Measurements from ENCODE around the gene STX16.

Gene STX16

DNA sequence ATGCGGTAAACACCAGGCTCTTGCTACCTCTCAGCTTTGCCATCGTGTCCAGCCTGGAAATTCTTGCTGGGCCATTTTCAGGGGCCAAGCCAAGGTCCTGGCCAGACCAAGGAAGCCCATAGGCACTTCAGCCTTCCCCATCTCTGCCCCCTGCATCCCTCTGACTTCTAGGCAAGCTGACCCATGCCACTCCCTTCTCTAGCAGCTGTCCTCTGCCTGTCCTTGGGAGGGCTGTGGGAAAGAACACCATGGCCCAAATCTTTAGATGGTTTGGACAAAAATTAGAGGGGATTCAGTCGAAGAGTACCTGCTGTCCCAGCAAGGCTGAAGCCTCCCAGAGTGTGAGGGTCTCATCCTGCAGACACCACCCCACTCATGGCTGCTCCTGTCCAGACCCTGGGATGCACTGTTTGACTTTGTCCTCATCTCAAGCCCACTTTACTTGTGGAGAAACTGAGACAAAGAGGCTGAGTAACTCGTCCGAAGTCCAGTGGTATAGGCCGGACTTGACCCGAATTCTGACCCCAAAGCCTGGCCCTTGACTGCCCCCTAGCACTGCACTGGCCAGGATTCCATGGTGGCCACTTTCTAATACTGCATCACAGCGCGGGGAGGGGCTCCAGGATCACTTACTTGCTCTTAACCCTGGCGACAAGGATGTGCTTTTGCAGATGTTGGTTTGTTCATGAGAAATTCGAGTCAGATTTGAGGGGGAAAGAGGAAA lies 22.4 kb upstream of the STX16 start:
- H3K4me3 ChIP-seq (ENCODE audit: low read length), result no peak overlapping the region
- no peaks in the 10 kb centered on the region for H3K9me3 ChIP-seq (ENCODE audit: control insufficient read depth, insufficient read depth, low read length)
- WGBS (ENCODE audit: insufficient coverage, insufficient read length), result no CpG with 5 or more reads among the region's 11 CpGs
- H3K27me3 ChIP-seq (ENCODE audit: control insufficient read depth, insufficient read depth, low read length), result no peaks in the 10 kb centered on the region
- peaks cover under 1% of the 10 kb centered on the region; the same call in 1 of the 2 replicates for H3K36me3 ChIP-seq (ENCODE audit: control insufficient read depth, insufficient read depth, low read length)
- no peak overlapping the region for H3K27ac ChIP-seq (ENCODE audit: low read length)
- no peak for DNase-seq (ENCODE audit: low read depth, low spot score)
- H3K4me1 ChIP-seq (ENCODE audit: control insufficient read depth, insufficient read depth, low read length), result no peaks in the 10 kb centered on the region

GRCh38 chr20:58629215-58629580 lies 21.9 kb upstream of the STX16 start:
- no peak overlapping the region for H3K4me3 ChIP-seq (ENCODE audit: low read length)
- no peaks in the 10 kb centered on the region for H3K36me3 ChIP-seq (ENCODE audit: control insufficient read depth, insufficient read depth, low read length)
- no peaks in the 10 kb centered on the region for H3K27me3 ChIP-seq (ENCODE audit: control insufficient read depth, insufficient read depth, low read length)
- no peak for DNase-seq (ENCODE audit: low read depth, low spot score)
- H3K9me3 ChIP-seq (ENCODE audit: control insufficient read depth, insufficient read depth, low read length), result no peaks in the 10 kb centered on the region
- no peaks in the 10 kb centered on the region for H3K4me1 ChIP-seq (ENCODE audit: control insufficient read depth, insufficient read depth, low read length)
- H3K27ac ChIP-seq (ENCODE audit: low read length), result no peak overlapping the region
- WGBS (ENCODE audit: insufficient coverage, insufficient read length), result no CpG with 5 or more reads among the region's 1 CpG

GRCh38 chr20:58630063-58630462 lies 21.0 kb upstream of the STX16 start:
- no CpG with 5 or more reads among the region's 4 CpGs for WGBS (ENCODE audit: insufficient coverage, insufficient read length)
- DNase-seq (ENCODE audit: low read depth, low spot score), result no peak
- Histone ChIP-seq H3K36me3 (ENCODE audit: control insufficient read depth, insufficient read depth, low read length) (no peaks in the 10 kb centered on the region), H3K27ac (ENCODE audit: low read length) (no peak overlapping the region), H3K27me3 (ENCODE audit: control insufficient read depth, insufficient read depth, low read length) (no peaks in the 10 kb centered on the region), H3K9me3 (ENCODE audit: control insufficient read depth, insufficient read depth, low read length) (no peaks in the 10 kb centered on the region), H3K4me3 (ENCODE audit: low read length) (no peak overlapping the region), H3K4me1 (ENCODE audit: control insufficient read depth, insufficient read depth, low read length) (no peaks in the 10 kb centered on the region)

GRCh38 chr20:58633161-58634053 lies 17.7 kb upstream of the STX16 start:
- H3K36me3 ChIP-seq (ENCODE audit: control insufficient read depth, insufficient read depth, low read length), result no peaks in the 10 kb centered on the region
- no peak overlapping the region for H3K4me3 ChIP-seq (ENCODE audit: low read length)
- no peak for DNase-seq (ENCODE audit: low read depth, low spot score)
- H3K4me1 ChIP-seq (ENCODE audit: control insufficient read depth, insufficient read depth, low read length), result no peaks in the 10 kb centered on the region
- H3K27ac ChIP-seq (ENCODE audit: low read length), result no peak overlapping the region
- WGBS (ENCODE audit: insufficient coverage, insufficient read length), result no CpG with 5 or more reads among the region's 10 CpGs
- H3K9me3 ChIP-seq (ENCODE audit: control insufficient read depth, insufficient read depth, low read length), result no peaks in the 10 kb centered on the region
- H3K27me3 ChIP-seq (ENCODE audit: control insufficient read depth, insufficient read depth, low read length), result no peaks in the 10 kb centered on the region

DNA sequence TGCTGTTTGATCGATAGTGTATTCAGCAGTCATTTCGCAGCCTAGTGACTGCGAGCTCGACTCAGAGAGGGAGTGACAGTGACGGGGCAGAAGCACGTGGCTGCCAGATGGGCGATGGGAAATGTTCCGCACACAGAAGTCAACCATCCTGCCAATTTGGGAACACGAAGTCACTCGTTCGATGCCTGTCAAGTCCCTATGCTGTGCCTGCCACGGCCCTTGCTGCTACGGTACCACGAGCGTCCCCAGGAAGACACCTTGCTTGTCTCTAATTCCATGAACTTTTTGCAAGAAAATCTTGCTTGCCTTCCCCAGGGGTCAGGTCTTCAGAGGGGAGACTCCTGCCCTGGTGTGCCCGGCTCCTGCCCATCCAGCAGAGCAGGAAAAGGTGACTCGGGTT lies 17.0 kb upstream of the STX16 start:
- Histone ChIP-seq H3K4me1 (ENCODE audit: control insufficient read depth, insufficient read depth, low read length) (no peaks in the 10 kb centered on the region), H3K4me3 (ENCODE audit: low read length) (no peak overlapping the region), H3K27me3 (ENCODE audit: control insufficient read depth, insufficient read depth, low read length) (no peaks in the 10 kb centered on the region), H3K36me3 (ENCODE audit: control insufficient read depth, insufficient read depth, low read length) (no peaks in the 10 kb centered on the region), H3K9me3 (ENCODE audit: control insufficient read depth, insufficient read depth, low read length) (no peaks in the 10 kb centered on the region), H3K27ac (ENCODE audit: low read length) (no peak overlapping the region)
- no CpG with 5 or more reads among the region's 17 CpGs for WGBS (ENCODE audit: insufficient coverage, insufficient read length)
- no peak for DNase-seq (ENCODE audit: low read depth, low spot score)

DNA sequence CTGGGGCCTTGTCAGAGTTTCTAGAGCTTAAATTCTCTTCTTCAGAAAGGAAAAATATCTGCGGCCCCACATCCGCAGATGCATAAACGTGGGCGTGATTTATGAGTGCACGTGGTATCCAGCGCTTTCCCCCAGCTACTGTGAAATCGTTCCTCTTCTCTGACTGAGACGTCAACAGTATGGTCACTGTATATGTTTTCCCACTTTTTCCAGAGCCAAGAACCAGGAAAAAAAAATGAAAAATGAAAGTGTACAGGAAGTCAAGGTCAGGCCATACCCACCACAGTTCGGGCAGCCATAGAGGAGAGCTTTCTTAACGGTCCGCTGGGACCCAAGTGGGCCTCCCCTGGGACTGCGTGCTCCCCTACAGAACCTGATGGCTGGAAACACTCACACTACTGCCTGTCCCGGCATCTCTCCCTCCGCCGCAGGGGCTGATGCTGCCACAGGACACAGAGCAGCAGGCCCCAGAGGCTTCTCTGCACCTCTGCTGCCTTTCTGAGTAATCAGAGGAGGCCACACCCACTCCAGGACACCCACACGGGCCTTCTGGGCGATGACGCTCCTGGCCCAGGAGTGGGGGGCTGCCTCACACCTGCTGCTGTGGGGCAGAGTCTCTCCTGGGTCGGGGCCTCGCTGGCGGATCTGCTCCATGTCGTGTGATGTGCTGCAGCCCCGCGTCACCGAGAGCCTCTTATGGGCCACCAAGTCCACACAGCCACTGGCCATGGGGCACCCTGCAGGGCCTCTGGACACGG lies 16.4 kb upstream of the STX16 start:
- no peaks in the 10 kb centered on the region for H3K27me3 ChIP-seq (ENCODE audit: control insufficient read depth, insufficient read depth, low read length)
- DNase-seq (ENCODE audit: low read depth, low spot score), result no peak
- no peaks in the 10 kb centered on the region for H3K36me3 ChIP-seq (ENCODE audit: control insufficient read depth, insufficient read depth, low read length)
- no peaks in the 10 kb centered on the region for H3K4me1 ChIP-seq (ENCODE audit: control insufficient read depth, insufficient read depth, low read length)
- H3K9me3 ChIP-seq (ENCODE audit: control insufficient read depth, insufficient read depth, low read length), result no peaks in the 10 kb centered on the region
- H3K4me3 ChIP-seq (ENCODE audit: low read length), result no peak overlapping the region
- no peak overlapping the region for H3K27ac ChIP-seq (ENCODE audit: low read length)
- no CpG with 5 or more reads among the region's 26 CpGs for WGBS (ENCODE audit: insufficient coverage, insufficient read length)

DNA sequence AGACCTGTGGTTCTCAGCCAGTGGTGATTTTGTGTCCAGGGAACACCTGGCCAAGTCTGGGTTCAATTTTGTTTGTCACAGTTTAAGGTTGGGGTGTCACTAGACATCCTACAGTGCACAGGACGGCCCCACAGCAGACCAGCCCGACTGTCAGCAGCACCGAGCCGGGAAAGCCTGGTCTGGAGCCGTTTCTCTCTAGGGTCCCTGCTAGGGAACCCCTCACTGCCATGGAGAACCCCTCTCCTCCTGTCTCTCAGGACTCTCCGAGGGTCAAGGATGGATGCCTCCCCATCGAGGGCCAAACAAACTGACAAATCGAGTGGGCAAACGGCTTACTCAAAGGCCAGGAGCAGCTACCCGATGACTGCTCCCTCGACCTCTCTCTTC lies 15.8 kb upstream of the STX16 start:
- no CpG with 5 or more reads among the region's 11 CpGs for WGBS (ENCODE audit: insufficient coverage, insufficient read length)
- Histone ChIP-seq H3K4me1 (ENCODE audit: control insufficient read depth, insufficient read depth, low read length) (no peaks in the 10 kb centered on the region), H3K27me3 (ENCODE audit: control insufficient read depth, insufficient read depth, low read length) (no peaks in the 10 kb centered on the region), H3K9me3 (ENCODE audit: control insufficient read depth, insufficient read depth, low read length) (no peaks in the 10 kb centered on the region), H3K36me3 (ENCODE audit: control insufficient read depth, insufficient read depth, low read length) (no peaks in the 10 kb centered on the region), H3K4me3 (ENCODE audit: low read length) (no peak overlapping the region), H3K27ac (ENCODE audit: low read length) (no peak overlapping the region)
- no peak for DNase-seq (ENCODE audit: low read depth, low spot score)

- H3K4me1 ChIP-seq (ENCODE audit: control insufficient read depth, insufficient read depth, low read length), result no peaks in the 10 kb centered on the region
- no peak overlapping the region for H3K4me3 ChIP-seq (ENCODE audit: low read length)
- no CpG with 5 or more reads among the region's 10 CpGs for WGBS (ENCODE audit: insufficient coverage, insufficient read length)
- DNase-seq (ENCODE audit: low read depth, low spot score), result no peak
- no peaks in the 10 kb centered on the region for H3K9me3 ChIP-seq (ENCODE audit: control insufficient read depth, insufficient read depth, low read length)
- H3K27me3 ChIP-seq (ENCODE audit: control insufficient read depth, insufficient read depth, low read length), result no peaks in the 10 kb centered on the region
- H3K36me3 ChIP-seq (ENCODE audit: control insufficient read depth, insufficient read depth, low read length), result no peaks in the 10 kb centered on the region
- no peak overlapping the region for H3K27ac ChIP-seq (ENCODE audit: low read length)
These were observed 14.6 kb upstream of the STX16 start for GRCh38 chr20:58636396-58636982.

GRCh38 chr20:58636983-58637421 lies 14.1 kb upstream of the STX16 start:
- DNase-seq (ENCODE audit: low read depth, low spot score), result no peak
- no peaks in the 10 kb centered on the region for H3K27me3 ChIP-seq (ENCODE audit: control insufficient read depth, insufficient read depth, low read length)
- no peaks in the 10 kb centered on the region for H3K4me1 ChIP-seq (ENCODE audit: control insufficient read depth, insufficient read depth, low read length)
- no peaks in the 10 kb centered on the region for H3K36me3 ChIP-seq (ENCODE audit: control insufficient read depth, insufficient read depth, low read length)
- WGBS (ENCODE audit: insufficient coverage, insufficient read length), result no CpG with 5 or more reads among the region's 8 CpGs
- no peak overlapping the region for H3K27ac ChIP-seq (ENCODE audit: low read length)
- no peak overlapping the region for H3K4me3 ChIP-seq (ENCODE audit: low read length)
- no peaks in the 10 kb centered on the region for H3K9me3 ChIP-seq (ENCODE audit: control insufficient read depth, insufficient read depth, low read length)
